OCI-LY1 (cell line): ENCODE results near the gene KCNJ15.

Experiments
- H2AFZ ChIP-seq: fragments of 200-600 bp; sonication (generic), shearing (Covaris generic); 2 replicates; pipeline ENCODE4 v1.6.0; 2014; ENCODE audit warnings: antibody characterized with exemption, mild to moderate bottlenecking, low read length
- H3F3A ChIP-seq: fragments of 200-600 bp; sonication (generic), shearing (Covaris generic); 2 replicates; pipeline ENCODE4 v1.6.0; 2014; ENCODE audit warnings: mild to moderate bottlenecking, antibody characterized with exemption, low read length, moderate library complexity; ENCODE audit not compliant: insufficient read depth
- H3K27ac ChIP-seq: fragments of 200-600 bp; sonication (generic); 2 replicates; pipeline ENCODE4 v1.5.1; 2014; ENCODE audit warnings: low read length, mixed run types, mild to moderate bottlenecking, low read depth; ENCODE audit not compliant: poor library complexity, severe bottlenecking
- H3K27me3 ChIP-seq: fragments of 200-600 bp; sonication (generic); 2 replicates; pipeline ENCODE4 v1.6.0; 2014; ENCODE audit warnings: antibody characterized with exemption, mild to moderate bottlenecking, low read length, moderate library complexity; ENCODE audit not compliant: insufficient read depth
- H3K36me3 ChIP-seq: fragments of 200-600 bp; sonication (generic); 2 replicates; pipeline ENCODE4 v1.6.1; 2014; ENCODE audit warnings: mild to moderate bottlenecking, antibody characterized with exemption, low read length, moderate library complexity, mixed read lengths; ENCODE audit not compliant: insufficient read depth
- H3K4me1 ChIP-seq: fragments of 200-600 bp; sonication (generic); 2 replicates; pipeline ENCODE4 v1.5.1; 2014; ENCODE audit warnings: mild to moderate bottlenecking, low read length, moderate library complexity; ENCODE audit not compliant: insufficient read depth, severe bottlenecking
- H3K4me2 ChIP-seq: fragments of 200-600 bp; sonication (generic), shearing (Covaris generic); 2 replicates; pipeline ENCODE4 v1.6.1; 2014; ENCODE audit warnings: low read length
- H3K4me3 ChIP-seq: fragments of 200-600 bp; sonication (generic); 2 replicates; pipeline ENCODE4 v1.5.1; 2014; ENCODE audit warnings: low read length, low read depth, mild to moderate bottlenecking, mixed read lengths; ENCODE audit not compliant: poor library complexity, severe bottlenecking
- H3K79me2 ChIP-seq: fragments of 200-600 bp; shearing (Covaris generic); 2 replicates; pipeline ENCODE4 v1.6.1; 2016; ENCODE audit warnings: mixed run types, low read length, mixed read lengths; ENCODE audit not compliant: insufficient read depth
- H3K9ac ChIP-seq: fragments of 200-600 bp; sonication (generic), shearing (Covaris generic); 2 replicates; pipeline ENCODE4 v1.6.1; 2014; ENCODE audit warnings: mild to moderate bottlenecking, low read length, mixed read lengths
- H3K9me2 ChIP-seq: fragments of 200-600 bp; sonication (generic), shearing (Covaris generic); 2 replicates; pipeline ENCODE4 v1.6.1; 2014; ENCODE audit warnings: low read depth, mild to moderate bottlenecking, low read length, mixed read lengths
- H3K9me3 ChIP-seq: fragments of 200-600 bp; shearing (Covaris generic); 2 replicates; pipeline ENCODE4 v1.6.1; 2014; ENCODE audit warnings: low read length, mixed read lengths
- H4K20me1 ChIP-seq: fragments of 200-600 bp; sonication (generic), shearing (Covaris generic); 2 replicates; pipeline ENCODE4 v1.6.0; 2016; ENCODE audit warnings: mild to moderate bottlenecking, low read length; ENCODE audit not compliant: insufficient read depth
- CTCF ChIP-seq: fragments of 200-600 bp; sonication (generic), shearing (Covaris generic); IDR thresholded peaks from 2 replicates; pipeline ENCODE4 v1.5.1; 2017; ENCODE audit warnings: mild to moderate bottlenecking, antibody characterized with exemption, low read length, moderate library complexity, mixed read lengths
- EZH2 ChIP-seq: fragments of 200-600 bp; sonication (generic), shearing (Covaris generic); IDR thresholded peaks from 2 replicates; pipeline ENCODE4 v1.8.0; 2017; ENCODE audit warnings: borderline replicate concordance, mixed run types, mild to moderate bottlenecking, antibody characterized with exemption, low read length, moderate library complexity, mixed read lengths

KCNJ15 gene

DNA sequence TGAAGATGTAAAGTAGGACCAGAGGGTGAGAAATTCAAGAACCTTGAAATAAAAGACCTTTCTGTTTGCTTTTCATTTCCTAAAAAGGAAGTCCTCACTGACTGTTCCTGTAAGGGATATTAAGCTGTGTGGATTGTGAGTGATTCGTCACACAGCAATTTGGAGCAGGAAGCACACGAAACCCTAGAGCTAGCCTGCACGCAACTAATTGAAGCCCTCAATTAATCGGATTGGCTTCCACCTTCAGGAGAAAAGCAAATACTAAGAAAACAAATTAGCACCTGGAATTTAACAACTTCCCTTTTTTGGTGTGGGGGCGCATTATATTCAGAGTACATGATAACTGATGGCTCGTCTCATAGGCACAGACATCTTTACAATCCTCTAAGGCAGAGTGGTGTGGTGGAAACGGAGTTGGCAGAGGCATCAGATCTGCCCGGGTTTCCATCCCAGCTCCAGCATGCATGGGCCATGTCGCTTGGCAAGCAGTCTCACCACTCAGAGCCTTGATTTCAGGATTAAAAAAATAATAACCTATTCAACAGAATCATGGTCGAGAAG lies 95.2 kb downstream of the KCNJ15 start:
- Histone ChIP-seq H3K27me3 (no peaks in the 10 kb centered on the region; the same call in 1 of the 2 replicates), H3K9ac (no peak overlapping the region), H3K9me2 (no peaks in the 10 kb centered on the region), H3F3A (no peaks in the 10 kb centered on the region), H3K9me3 (no peaks in the 10 kb centered on the region), H3K79me2 (no peaks in the 10 kb centered on the region), H3K27ac (no peak overlapping the region), H3K36me3 (no peaks in the 10 kb centered on the region), H2AFZ (no peak overlapping the region), H3K4me3 (no peak overlapping the region), H4K20me1 (no peaks in the 10 kb centered on the region), H3K4me2 (no peak overlapping the region), H3K4me1 (no peaks in the 10 kb centered on the region)
- no peak for TF ChIP-seq EZH2
- no peak for TF ChIP-seq CTCF

DNA sequence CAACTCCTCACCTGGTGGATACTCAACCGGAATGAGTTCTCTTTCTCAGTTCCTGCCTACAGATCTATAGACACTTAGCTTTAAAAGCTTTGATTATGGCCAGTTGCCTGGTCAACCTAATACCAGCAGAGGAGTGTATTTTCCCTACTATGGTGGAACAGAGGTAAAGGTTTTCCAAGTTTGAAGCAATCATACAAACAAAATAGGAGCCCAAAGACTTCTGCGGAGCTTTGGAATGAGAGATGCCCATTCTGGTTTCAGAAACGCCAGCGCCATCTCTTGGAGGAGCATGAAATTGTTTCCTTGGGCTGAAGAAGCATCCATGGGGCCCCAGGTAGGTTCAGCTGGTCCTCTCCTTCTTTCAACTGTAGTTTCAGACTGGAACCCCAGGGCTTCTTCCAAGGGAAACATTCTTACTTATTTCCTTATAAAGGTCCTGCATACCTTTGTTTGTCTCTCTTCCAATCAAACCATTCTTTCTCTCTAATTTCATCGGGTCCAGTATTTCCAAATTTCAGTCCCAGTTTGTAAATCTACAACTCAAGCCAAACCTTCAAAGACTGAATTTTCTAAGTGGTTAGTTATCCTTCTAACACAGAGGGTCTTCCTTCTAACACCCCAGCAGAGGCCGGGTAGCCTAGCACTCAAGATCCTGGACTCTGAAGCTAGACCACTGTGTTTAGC lies 95.9 kb downstream of the KCNJ15 start:
- no peaks in the 10 kb centered on the region for H3K4me1 ChIP-seq
- H3K9ac ChIP-seq: no peak overlapping the region
- H3K27ac ChIP-seq: no peak overlapping the region
- no peak overlapping the region for H3K4me3 ChIP-seq
- H3K9me3 ChIP-seq: no peaks in the 10 kb centered on the region
- H3K9me2 ChIP-seq: no peaks in the 10 kb centered on the region
- no peaks in the 10 kb centered on the region for H3K36me3 ChIP-seq
- no peak for TF ChIP-seq EZH2
- TF ChIP-seq CTCF: peak; percentile 65
- H3K27me3 ChIP-seq: no peaks in the 10 kb centered on the region; the same call in 1 of the 2 replicates
- H3K79me2 ChIP-seq: no peaks in the 10 kb centered on the region
- H3F3A ChIP-seq: no peaks in the 10 kb centered on the region
- H3K4me2 ChIP-seq: no peak overlapping the region
- no peaks in the 10 kb centered on the region for H4K20me1 ChIP-seq
- no peak overlapping the region for H2AFZ ChIP-seq

GRCh38 chr21:38354231-38354630 lies 97.4 kb downstream of the KCNJ15 start:
- Histone ChIP-seq H3K27ac (no peak overlapping the region), H3K9ac (no peak overlapping the region), H3K9me2 (no peaks in the 10 kb centered on the region), H2AFZ (no peak overlapping the region), H4K20me1 (no peaks in the 10 kb centered on the region), H3K4me3 (no peak overlapping the region), H3K4me1 (no peaks in the 10 kb centered on the region), H3K36me3 (no peaks in the 10 kb centered on the region), H3K79me2 (no peaks in the 10 kb centered on the region), H3K27me3 (no peaks in the 10 kb centered on the region; the same call in 1 of the 2 replicates), H3F3A (no peaks in the 10 kb centered on the region), H3K4me2 (no peak overlapping the region), H3K9me3 (no peaks in the 10 kb centered on the region)
- TF ChIP-seq EZH2 (no peak), CTCF (no peak)
